LNCAP (cell line): ENCODE results near the gene CLP1.

ENCODE experiments used
- CTCF ChIP-seq: fragments of 450-650 bp; IDR thresholded peaks from 2 replicates; pipeline ENCODE4 v1.5.1; 2017; ENCODE audit warnings: mild to moderate bottlenecking

CLP1 gene

GRCh38 chr11:57700425-57700824 is 42.9 kb downstream of the CLP1 start:
- no peak for TF ChIP-seq CTCF

- TF ChIP-seq CTCF: no peak
Observed at GRCh38 chr11:57703341-57703740, 45.8 kb downstream of the CLP1 start.

GRCh38 chr11:57704932-57705331 is 47.4 kb downstream of the CLP1 start:
- TF ChIP-seq CTCF: no peak

GRCh38 chr11:57709802-57710367 is 52.3 kb downstream of the CLP1 start:
- TF ChIP-seq CTCF: no peak
